Transverse colon (tissue), 4 donors: ENCODE results near the gene MAP6.

Experiments
- CTCF ChIP-seq, 5 experiments: fragments of 200-600 bp in 3 of 5; fragments of 450-650 bp in 2 of 5; sonication (generic) in 3 of 5; IDR thresholded peaks; 1 replicate in 2 of 5; 2 replicates in 3 of 5; pipeline ENCODE4 v1.5.1; 2016 to 2017; ENCODE audit warnings: antibody characterized with exemption in 5 of 5, inconsistent platforms in 3 of 5, mild to moderate bottlenecking in 2 of 5, moderate library complexity in 1 of 5
- POLR2A ChIP-seq: fragments of 450-650 bp; IDR thresholded peaks from one replicate; pipeline ENCODE4 v1.6.1; 2016; ENCODE audit warnings: antibody characterized with exemption, mild to moderate bottlenecking, moderate library complexity
- POLR2AphosphoS5 ChIP-seq, 3 donors: sonication (generic); formaldehyde crosslinking; IDR thresholded peaks; one replicate each; pipeline ENCODE4 v1.6.1; 2016; ENCODE audit warnings: antibody characterized with exemption in 3 of 3

GRCh38 chr11:75598264-75598663, 70.6 kb downstream of the MAP6 start:
- no peak for TF ChIP-seq POLR2A
- no peak for TF ChIP-seq CTCF (IDR thresholded peaks at IDR 0.05)
- TF ChIP-seq POLR2AphosphoS5 (IDR thresholded peaks at IDR 0.05), result no peak
